Omental fat pad (tissue), 4 donors: Measurements from ENCODE around the gene MCF2L2. TPM values are rescaled to one million over a fixed set of nuclear protein-coding genes. Genes with fewer than 3 reads are reported as not detected.
"Not testable (repeated sequence)": the region's sequence is repeated elsewhere in the genome, so short reads cannot be mapped to it uniquely, and the experiment has no call there.

ENCODE experiments used
- ATAC-seq: fragments of 150-250 bp; one replicate; pipeline ENCODE4 v1.9.1; 2016; ENCODE audit warnings: mild to moderate bottlenecking, moderate library complexity; ENCODE audit not compliant: low FRiP score
- DNase-seq: peaks from one replicate; pipeline ENCODE4 v3.0.0-alpha.2; 2019; ENCODE audit warnings: low spot score
- CTCF ChIP-seq, 3 donors: fragments of 450-650 bp; IDR thresholded peaks; one replicate each; pipeline ENCODE4 v1.5.1; 2016 to 2017; ENCODE audit warnings: antibody characterized with exemption in 3 of 3, mild to moderate bottlenecking in 3 of 3, moderate library complexity in 2 of 3
- total RNA-seq, 4 donors: library from RNA; depleted of rRNA; stranded (reverse); fragments of >200 nt; gene quantifications; one replicate each; pipeline ENCODE4 v1.1.0, GENCODE V29; 2016

The MCF2L2 gene
- total RNA-seq, 4 donors from 2014 or later, result under 0.01 to 0.84 (median 0.39) TPM

- TF ChIP-seq CTCF (IDR thresholded peaks at IDR 0.05), result no peak
- no peak for ATAC-seq
- no peak for DNase-seq
Observed at GRCh38 chr3:183377307-183377959, 51.0 kb downstream of the MCF2L2 start.

- ATAC-seq, result no peak
- DNase-seq, result no peak
- TF ChIP-seq CTCF (IDR thresholded peaks at IDR 0.05), result no peak
Observed at GRCh38 chr3:183375787-183376186, 52.6 kb downstream of the MCF2L2 start.

GRCh38 chr3:183375337-183375736 is 53.1 kb downstream of the MCF2L2 start:
- DNase-seq (no peak), ATAC-seq (no peak)
- TF ChIP-seq CTCF (IDR thresholded peaks at IDR 0.05), result no peak

GRCh38 chr3:183372911-183373310 is 55.5 kb downstream of the MCF2L2 start:
- no peak for TF ChIP-seq CTCF (IDR thresholded peaks at IDR 0.05)
- DNase-seq (no peak), ATAC-seq (no peak)

GRCh38 chr3:183371600-183371968 is 56.8 kb downstream of the MCF2L2 start:
- DNase-seq, ATAC-seq: not testable (repeated sequence)

- ATAC-seq (no peak), DNase-seq (no peak)
- no peak for TF ChIP-seq CTCF (IDR thresholded peaks at IDR 0.05)
Observed at GRCh38 chr3:183370391-183370790, 58.0 kb downstream of the MCF2L2 start.

- no peak for TF ChIP-seq CTCF (IDR thresholded peaks at IDR 0.05)
- ATAC-seq, result no peak
- no peak for DNase-seq
Observed at GRCh38 chr3:183369627-183370026, 58.8 kb downstream of the MCF2L2 start.
